H7 (cell line): ENCODE results near the gene GLB1L3. TPM values are rescaled to one million over a fixed set of nuclear protein-coding genes. Genes with fewer than 3 reads are reported as not detected.
"Not testable (repeated sequence)": the region's sequence is repeated elsewhere in the genome, so short reads cannot be mapped to it uniquely, and the experiment has no call there.

ENCODE experiments used
- DNase-seq: peaks from one replicate; pipeline ENCODE4 v3.0.0; 2012
- H3K27me3 ChIP-seq: 2 replicates; pipeline ENCODE4 v1.6.0; 2011; ENCODE audit warnings: mild to moderate bottlenecking, low read length; ENCODE audit not compliant: control insufficient read depth, insufficient read depth
- H3K36me3 ChIP-seq: replicated peaks from 2 replicates; pipeline ENCODE4 v1.5.1; 2011; ENCODE audit warnings: low read length; ENCODE audit not compliant: control insufficient read depth, insufficient read depth
- H3K4me3 ChIP-seq: 2 replicates; pipeline ENCODE4 v1.5.1; 2011; ENCODE audit warnings: low read depth, mild to moderate bottlenecking, control low read depth, low read length, moderate library complexity; ENCODE audit not compliant: insufficient read depth
- total RNA-seq: library from RNA; depleted of rRNA; stranded (reverse); fragments of >200 nt; shearing (Covaris generic); gene quantifications from 2 replicates; pipeline ENCODE4 v1.2.3, GENCODE V29; 2014

The GLB1L3 gene
- total RNA-seq, 1 experiment from 2014 or later: 24.0 TPM

GRCh38 chr11:134332782-134333181, 56.6 kb downstream of the GLB1L3 start:
- Histone ChIP-seq H3K4me3 (peak overlapping the region; percentile 74; the same call in 1 of the 2 replicates), H3K27me3 (peaks cover 23% of the 10 kb centered on the region), H3K36me3 (no peaks in the 10 kb centered on the region)
- no peak for DNase-seq

GRCh38 chr11:134333312-134333711, 57.1 kb downstream of the GLB1L3 start:
- Histone ChIP-seq H3K36me3 (no peaks in the 10 kb centered on the region), H3K27me3 (peaks cover 23% of the 10 kb centered on the region), H3K4me3 (no peak overlapping the region)
- no peak for DNase-seq

DNA sequence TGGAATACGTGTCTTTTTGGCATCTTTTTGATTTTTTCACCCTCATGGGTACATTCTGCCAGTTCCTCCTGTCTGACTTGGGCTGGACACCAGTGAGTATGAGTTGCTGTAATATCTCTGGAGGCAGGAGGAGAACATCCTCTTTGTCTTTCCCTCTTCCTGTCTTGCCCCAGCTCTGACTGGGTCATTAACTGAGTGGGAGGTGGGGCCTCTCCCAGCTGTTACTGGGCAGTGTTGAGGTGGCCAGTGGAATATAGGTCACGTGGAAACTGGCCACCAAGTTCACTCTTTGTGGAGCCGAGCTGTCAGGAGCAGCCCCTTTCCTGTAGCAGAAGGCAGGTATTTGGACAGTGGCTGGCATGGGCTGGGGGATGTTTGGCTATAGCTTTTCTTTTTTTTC, 57.8 kb downstream of the GLB1L3 start:
- no peak overlapping the region for H3K4me3 ChIP-seq

DNA sequence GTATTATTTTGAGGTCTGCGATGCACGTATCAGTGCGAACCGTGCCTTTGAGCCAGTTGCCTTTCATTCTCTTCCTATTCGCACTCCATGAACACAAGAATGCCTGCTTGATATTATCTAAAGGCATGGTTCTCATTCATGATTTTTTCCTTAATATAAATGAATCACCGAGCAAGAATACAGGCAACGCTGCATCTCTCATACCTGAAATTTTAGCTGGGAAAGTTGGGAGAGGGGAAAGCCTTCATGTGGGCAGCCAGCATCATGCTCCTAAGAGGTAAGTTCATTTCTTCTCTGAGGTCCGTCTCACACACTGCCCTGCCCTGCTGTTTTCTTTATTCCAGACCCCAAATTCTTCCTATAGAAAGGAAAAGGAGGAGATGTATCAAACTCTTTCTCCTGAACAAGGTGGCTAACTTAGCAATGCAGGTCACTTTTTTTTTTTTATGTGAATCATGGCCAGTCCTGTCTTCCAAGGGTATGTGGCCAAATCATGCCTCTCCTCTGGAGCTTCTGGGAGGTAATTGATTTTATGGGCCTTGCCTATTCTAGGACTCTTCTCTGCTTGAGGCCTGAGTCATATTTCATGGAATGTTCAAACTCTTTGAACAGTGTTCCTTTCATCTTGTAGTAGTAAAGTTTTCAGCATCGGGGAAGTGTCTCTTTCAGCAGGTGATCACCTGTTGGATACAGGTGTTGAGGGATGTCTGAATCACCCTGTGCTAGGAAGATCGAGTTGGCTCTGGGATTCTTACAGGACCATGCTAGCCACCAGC, 58.8 kb downstream of the GLB1L3 start:
- Histone ChIP-seq H3K27me3 (peaks cover 23% of the 10 kb centered on the region), H3K36me3 (no peaks in the 10 kb centered on the region), H3K4me3 (no peak overlapping the region)
- DNase-seq: no peak

More for the DNA sequence above, 57.8 kb downstream of the GLB1L3 start:
- Histone ChIP-seq H3K36me3 (no peaks in the 10 kb centered on the region), H3K27me3 (peaks cover 23% of the 10 kb centered on the region)
- DNase-seq: no peak

DNA sequence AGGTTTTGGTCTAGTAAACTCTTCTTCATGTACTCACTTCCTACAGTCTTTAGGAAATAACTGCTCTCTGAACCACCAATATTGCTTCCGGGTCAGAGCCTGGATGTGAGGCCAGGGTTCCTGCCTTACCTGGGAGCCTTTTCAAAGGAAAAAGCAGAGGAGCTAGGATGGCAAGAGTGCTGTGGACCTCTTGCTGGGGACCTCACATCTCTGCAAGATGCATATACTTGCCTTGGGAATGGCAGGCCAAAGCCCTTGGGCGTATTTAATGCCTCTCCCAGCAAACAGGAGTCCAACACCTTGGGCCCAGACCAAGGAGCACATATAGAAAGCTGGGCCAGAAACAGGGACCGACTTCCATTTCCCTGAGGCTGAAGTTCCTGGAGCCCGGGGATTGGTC, 60.9 kb downstream of the GLB1L3 start:
- H3K27me3 ChIP-seq: peaks cover 14% of the 10 kb centered on the region

DNA sequence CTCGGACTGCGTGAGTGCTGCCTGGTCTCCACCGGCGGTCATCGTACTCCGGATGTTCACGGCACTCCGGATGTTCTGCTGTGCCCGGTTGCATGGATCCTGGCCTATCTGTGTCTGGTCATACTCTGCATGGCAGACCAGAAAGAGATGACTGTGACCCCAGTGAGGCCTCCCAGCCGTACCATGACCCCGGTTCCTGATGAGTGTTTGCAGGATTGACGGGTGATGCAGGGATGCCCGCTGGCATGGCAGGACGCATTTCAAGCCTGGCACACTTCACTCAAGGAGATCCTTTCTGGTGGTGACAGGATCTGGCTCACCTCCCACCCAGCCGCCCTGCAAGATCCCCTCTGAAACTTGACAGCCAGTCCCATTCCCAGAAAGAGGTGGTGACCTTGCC, 61.9 kb downstream of the GLB1L3 start:
- Histone ChIP-seq H3K4me3 (no peak overlapping the region), H3K27me3 (peaks cover 6% of the 10 kb centered on the region; the same call in 1 of the 2 replicates), H3K36me3 (no peaks in the 10 kb centered on the region)
- DNase-seq: no peak

More for the DNA sequence above, 60.9 kb downstream of the GLB1L3 start:
- Histone ChIP-seq H3K36me3 (no peaks in the 10 kb centered on the region), H3K4me3 (no peak overlapping the region)
- no peak for DNase-seq

DNA sequence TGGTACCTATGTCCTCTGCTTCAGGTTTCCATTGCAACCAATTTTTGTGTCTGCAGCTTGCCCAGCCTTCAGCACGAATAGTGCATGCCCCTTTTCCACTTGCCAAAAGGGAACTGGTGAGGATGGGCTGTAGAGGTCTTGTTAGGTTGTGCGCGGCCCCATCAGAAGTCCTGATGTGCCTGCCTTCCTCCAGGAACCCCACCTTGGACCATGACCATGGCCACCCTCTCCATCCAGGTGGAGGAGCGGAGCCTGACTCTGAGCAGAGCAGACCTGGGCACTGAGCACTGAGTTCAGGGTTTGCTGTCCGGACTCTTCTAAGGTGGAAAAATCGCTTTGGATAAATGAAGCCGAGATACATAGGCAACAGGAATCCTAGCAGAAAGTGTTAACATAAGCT, 62.5 kb downstream of the GLB1L3 start:
- Histone ChIP-seq H3K36me3 (no peaks in the 10 kb centered on the region), H3K27me3 (peaks cover 2% of the 10 kb centered on the region; the same call in 1 of the 2 replicates), H3K4me3 (no peak overlapping the region)
- no peak for DNase-seq

DNA sequence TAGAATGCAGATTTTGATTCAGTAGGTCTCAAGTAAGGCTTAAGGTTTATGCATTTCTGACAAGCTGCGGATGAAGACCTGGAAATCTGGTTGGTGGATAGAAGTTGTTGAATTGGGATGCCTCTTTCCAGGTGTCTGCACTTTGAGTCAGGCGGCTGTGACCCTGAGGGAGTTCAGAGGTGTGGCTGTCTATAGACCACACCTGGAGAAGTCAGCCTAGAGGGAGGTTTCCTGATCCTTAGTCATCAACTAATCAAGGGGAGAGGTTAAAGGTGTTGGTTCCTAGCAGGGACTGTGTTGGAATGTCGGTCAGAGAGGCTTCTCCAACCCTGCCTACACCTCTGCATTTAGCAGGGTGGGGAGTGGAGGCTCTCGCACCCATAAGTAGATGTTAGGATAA, 63.6 kb downstream of the GLB1L3 start:
- Histone ChIP-seq H3K4me3 (no peak overlapping the region), H3K27me3 (no peaks in the 10 kb centered on the region; the same call in 1 of the 2 replicates), H3K36me3 (no peaks in the 10 kb centered on the region)
- peak; percentile 26 for DNase-seq

DNA sequence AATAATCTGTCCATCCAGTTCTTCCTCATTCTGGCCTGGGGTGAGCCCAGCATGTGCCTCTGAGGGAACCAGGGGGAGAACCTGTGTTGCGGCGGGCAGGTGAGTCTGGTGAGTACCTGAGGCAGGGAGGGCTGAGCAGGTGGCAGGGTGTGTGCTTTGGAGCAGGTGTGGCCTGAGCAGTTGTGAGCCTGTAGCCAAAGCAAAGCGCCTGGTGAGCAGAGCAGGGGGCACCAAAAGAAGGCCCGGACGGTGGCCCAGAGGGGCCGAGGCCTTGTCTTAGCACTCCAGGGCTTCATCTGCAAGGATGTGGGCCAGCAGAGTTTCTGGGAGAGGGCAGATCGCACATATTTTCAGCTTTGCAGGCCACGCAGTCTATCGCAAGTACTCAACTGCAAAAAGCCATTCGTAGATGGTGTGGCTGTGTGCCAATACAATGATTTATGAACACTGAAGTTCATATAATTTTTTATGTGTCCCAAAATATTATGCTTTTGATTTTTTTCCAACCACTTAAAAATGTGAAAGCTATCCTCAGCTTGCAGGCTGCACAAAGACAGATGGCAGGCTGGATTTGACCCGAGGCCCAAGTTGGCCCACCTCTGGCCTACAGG, 64.3 kb downstream of the GLB1L3 start:
- Histone ChIP-seq H3K27me3 (no peaks in the 10 kb centered on the region), H3K36me3 (no peaks in the 10 kb centered on the region), H3K4me3 (no peak overlapping the region)
- DNase-seq: peak; percentile 38

GRCh38 chr11:134341805-134342571, 65.8 kb downstream of the GLB1L3 start:
- Histone ChIP-seq H3K27me3 (no peaks in the 10 kb centered on the region; the same call in 1 of the 2 replicates), H3K4me3 (no peak overlapping the region), H3K36me3 (no peaks in the 10 kb centered on the region)
- DNase-seq: peak; percentile 68

DNA sequence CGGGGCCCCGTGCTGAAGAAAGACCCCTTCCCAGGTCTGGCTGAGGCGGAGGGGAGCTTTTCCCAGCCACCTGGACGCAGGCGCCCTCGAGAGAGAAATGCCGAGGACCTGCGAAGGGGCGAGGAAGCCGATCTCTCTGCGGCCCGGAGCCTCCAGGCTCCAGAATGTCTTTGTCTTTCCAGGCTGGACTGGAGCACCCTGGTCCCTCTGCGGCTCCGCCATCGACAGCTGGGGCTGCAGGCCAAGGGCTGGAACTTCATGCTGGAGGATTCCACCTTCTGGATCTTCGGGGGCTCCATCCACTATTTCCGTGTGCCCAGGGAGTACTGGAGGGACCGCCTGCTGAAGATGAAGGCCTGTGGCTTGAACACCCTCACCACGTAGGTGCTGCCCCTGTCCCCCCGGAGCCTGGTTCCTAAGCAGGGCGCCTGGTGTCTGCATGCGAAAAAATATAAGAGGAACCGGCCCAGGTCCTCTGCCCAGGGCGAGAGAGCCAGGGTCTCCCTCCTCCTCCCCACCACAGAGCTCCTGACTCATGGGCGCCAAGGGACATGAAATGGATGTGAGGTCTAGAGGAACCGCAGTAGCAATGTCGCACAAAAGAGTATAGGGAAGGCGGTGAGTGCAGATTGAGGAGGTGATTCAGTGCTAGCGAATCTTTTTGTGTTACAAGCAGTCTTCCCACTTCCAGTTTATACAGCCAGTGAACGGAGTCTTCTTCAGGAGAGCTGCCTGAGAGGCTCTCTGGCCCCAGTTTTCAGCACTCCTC, 66.6 kb downstream of the GLB1L3 start:
- Histone ChIP-seq H3K27me3 (no peaks in the 10 kb centered on the region; the same call in 1 of the 2 replicates), H3K36me3 (no peaks in the 10 kb centered on the region)
- DNase-seq: no peak

GRCh38 chr11:134343646-134344045, 67.5 kb downstream of the GLB1L3 start:
- peak; percentile 26 for DNase-seq
- Histone ChIP-seq H3K27me3 (no peaks in the 10 kb centered on the region; the same call in 1 of the 2 replicates), H3K36me3 (no peaks in the 10 kb centered on the region), H3K4me3 (no peak overlapping the region)

More for the DNA sequence above, 66.6 kb downstream of the GLB1L3 start:
- no peak overlapping the region for H3K4me3 ChIP-seq

DNA sequence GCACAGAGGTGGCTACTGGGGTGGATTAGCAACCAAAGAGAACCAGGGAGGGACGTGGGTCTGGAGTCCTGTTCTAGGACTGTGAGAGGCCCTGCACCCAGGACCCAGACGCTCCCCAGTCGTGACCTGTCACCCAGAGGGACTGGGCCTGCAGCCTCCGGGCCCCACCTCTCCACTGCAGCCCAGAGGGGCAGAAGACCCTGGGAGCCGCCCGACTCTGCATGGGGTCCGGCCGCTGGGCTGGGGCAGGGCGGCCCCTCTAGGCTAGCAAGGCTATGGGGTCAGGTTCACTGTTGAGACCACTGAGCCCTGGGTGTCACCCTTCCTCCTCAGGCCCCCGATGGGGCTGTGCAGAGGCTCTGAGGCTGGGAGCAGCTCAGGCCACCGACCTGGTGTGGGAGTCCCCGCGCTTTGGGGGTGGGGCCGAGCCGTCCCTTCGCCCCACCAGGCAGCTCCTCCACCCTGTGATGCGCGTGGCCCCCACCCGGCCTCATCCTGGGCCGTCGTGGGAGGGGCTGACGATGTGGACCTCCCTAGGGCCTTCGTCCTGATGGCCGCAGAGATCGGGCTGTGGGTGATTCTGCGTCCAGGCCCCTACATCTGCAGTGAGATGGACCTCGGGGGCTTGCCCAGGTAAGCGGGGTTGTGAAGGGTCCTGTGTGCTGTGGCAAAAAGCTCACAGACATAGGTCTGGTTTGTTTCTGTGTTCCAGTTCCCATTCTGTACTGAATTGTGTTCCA, 68.5 kb downstream of the GLB1L3 start:
- H3K4me3 ChIP-seq, H3K36me3 ChIP-seq, DNase-seq, H3K27me3 ChIP-seq: not testable (repeated sequence)

- H3K36me3 ChIP-seq: no peaks in the 10 kb centered on the region
- no peaks in the 10 kb centered on the region; the same call in 1 of the 2 replicates for H3K27me3 ChIP-seq
- no peak overlapping the region for H3K4me3 ChIP-seq
- peak; percentile 28 for DNase-seq
Measured at GRCh38 chr11:134345237-134345550, 69.0 kb downstream of the GLB1L3 start.
